ENCODE results near the gene CRIP2.

DNA sequence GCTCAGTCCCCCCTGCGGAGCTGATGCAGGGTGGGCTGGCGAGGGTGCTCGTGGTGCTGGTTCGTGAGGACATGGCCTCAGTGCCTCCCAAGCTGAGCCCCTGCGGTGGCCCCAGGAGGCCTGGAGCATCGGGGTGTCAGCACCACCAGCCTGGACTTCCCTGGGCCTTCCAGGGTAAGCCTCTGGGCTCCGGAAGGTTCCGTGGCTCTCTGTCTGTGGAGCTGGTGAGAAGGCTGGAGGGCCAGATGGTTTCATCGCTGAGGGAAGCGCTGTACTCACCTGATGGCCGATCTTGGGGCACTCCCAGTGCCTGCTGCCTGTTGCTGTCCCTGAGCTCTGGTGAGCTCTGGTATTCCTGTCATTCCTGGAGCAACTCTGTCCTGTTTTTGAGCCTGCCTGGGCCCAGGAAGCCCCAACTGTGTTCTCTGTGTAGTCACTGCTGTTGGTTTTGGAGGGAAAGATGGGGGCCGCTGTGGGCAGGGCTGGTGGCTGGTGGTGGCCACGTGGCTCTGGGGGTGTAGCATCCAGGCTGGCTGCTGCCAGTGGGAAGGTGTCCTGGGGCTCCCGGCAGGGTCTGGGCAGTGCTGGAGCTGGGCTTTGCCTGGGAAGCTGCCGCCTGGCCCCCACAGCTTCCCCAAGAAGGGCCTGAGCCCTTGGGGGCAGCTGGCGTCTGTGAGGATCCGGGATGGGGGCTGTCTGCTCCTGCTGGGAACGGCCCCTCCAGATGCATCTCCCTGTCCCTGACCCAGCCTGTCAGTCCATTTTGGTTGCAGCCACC, 36.7 kb upstream of the CRIP2 start:
- TF ChIP-seq, protein P1, sequence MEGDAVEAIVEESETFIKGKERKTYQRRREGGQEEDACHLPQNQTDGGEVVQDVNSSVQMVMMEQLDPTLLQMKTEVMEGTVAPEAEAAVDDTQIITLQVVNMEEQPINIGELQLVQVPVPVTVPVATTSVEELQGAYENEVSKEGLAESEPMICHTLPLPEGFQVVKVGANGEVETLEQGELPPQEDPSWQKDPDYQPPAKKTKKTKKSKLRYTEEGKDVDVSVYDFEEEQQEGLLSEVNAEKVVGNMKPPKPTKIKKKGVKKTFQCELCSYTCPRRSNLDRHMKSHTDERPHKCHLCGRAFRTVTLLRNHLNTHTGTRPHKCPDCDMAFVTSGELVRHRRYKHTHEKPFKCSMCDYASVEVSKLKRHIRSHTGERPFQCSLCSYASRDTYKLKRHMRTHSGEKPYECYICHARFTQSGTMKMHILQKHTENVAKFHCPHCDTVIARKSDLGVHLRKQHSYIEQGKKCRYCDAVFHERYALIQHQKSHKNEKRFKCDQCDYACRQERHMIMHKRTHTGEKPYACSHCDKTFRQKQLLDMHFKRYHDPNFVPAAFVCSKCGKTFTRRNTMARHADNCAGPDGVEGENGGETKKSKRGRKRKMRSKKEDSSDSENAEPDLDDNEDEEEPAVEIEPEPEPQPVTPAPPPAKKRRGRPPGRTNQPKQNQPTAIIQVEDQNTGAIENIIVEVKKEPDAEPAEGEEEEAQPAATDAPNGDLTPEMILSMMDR (IDR thresholded peaks at IDR 0.05; ENCODE audit: extremely low read depth in 1 of 2, insufficient read depth in 1 of 2, low read depth in 1 of 2, low read length in 2 of 2), result no peak
- TF ChIP-seq EZH2 (IDR thresholded peaks at IDR 0.05; ENCODE audit: borderline replicate concordance, low read depth, low read length, severe bottlenecking) (no peak), POLR2A (IDR thresholded peaks at IDR 0.05; ENCODE audit: low read depth, low read length) (no peak)

Data from endothelial cell of umbilical vein (primary cell).